Adrenal gland (tissue), 12 donors: ENCODE results near the gene NUP42. TPM values are rescaled to one million over a fixed set of nuclear protein-coding genes. Genes with fewer than 3 reads are reported as not detected.

Source experiments
- DNase-seq, 7 donors: peaks; one replicate each; pipeline ENCODE4 v3.0.0-alpha.2; 2019 to 2020
- H3K27ac ChIP-seq, 5 donors: fragments of 200-600 bp; sonication (generic) in 4 of 5; 1 replicate in 3 of 5; 2 replicates in 2 of 5; pipeline versions ENCODE4 v1.5.1 to v1.8.0; 2016 to 2020; ENCODE audit warnings: mild to moderate bottlenecking in 1 of 5
- H3K27me3 ChIP-seq: fragments of 200-600 bp; 2 replicates; pipeline ENCODE4 v1.8.0; 2021
- H3K36me3 ChIP-seq, 2 donors: fragments of 200-600 bp; replicated peaks in 1 of 2; 1 replicate in 1 of 2; 2 replicates in 1 of 2; pipeline versions ENCODE4 v1.5.1 to v1.8.0; 2018 to 2022
- H3K4me1 ChIP-seq, 2 donors: fragments of 200-600 bp; replicated peaks in 1 of 2; 1 replicate in 1 of 2; 2 replicates in 1 of 2; pipeline versions ENCODE4 v1.5.1 to v1.8.0; 2018 to 2021
- H3K4me3 ChIP-seq, 4 donors: fragments of 200-600 bp; sonication (generic) in 3 of 4; one replicate each; pipeline ENCODE4 v1.5.1; 2016 to 2018
- H3K9me3 ChIP-seq, 3 donors: fragments of 200-600 bp; sonication (generic) in 1 of 3; replicated peaks in 1 of 3; 1 replicate in 2 of 3; 2 replicates in 1 of 3; pipeline versions ENCODE4 v1.5.1 to v1.8.0; 2016 to 2021
- POLR2A ChIP-seq, 2 donors: fragments of 450-650 bp; IDR thresholded peaks; one replicate each; pipeline ENCODE4 v1.6.1; 2017; ENCODE audit warnings: antibody characterized with exemption in 2 of 2, mild to moderate bottlenecking in 2 of 2, moderate library complexity in 1 of 2
- WGBS, 4 donors: extraction: QIAGEN DNeasy Blood & Tissue Kit in 2 of 4; methylation state at CpG; one replicate each; pipeline versions ENCODE4 v1.1.5 to v1.1.7; 2013 to 2017; 5-methylcytosine and 5-hydroxymethylcytosine counted together
- intact Hi-C, 2 donors: fragments of 100-400 bp; cut with DNase I; formaldehyde crosslinking; loops; one replicate each; pipeline versions ENCODE4 v1.14.1 to v1.15.0; 2022 to 2023
- polyA plus RNA-seq, 3 donors: library from polyadenylated mRNA; stranded (reverse); fragments of 200-250 nt in 2 of 3; fragments of 350-450 nt in 1 of 3; fragmentation: Illumina TruSeq in 1 of 3; extraction: RNeasy Lipid Tissue Mini Kit (QIAGEN cat#74804) in 1 of 3; gene quantifications; one replicate each; pipeline ENCODE4 v1.2.3, GENCODE V29; 2013 to 2014
- total RNA-seq, 9 donors: library from RNA; depleted of rRNA in 4 of 9; stranded (reverse); fragments of >200 nt in 4 of 9; fragments of 120-200 nt in 1 of 9; fragmentation: NEBNext Ultra II Directional in 1 of 9; extraction: Animal tissue kit (Norgen Biotek cat#: 25700) in 1 of 9; gene quantifications; one replicate each; pipeline versions ENCODE4 v1.1.0 to v1.2.4, GENCODE V29; 2013 to 2023
- TF ChIP-seq, protein P1 (sequence below), 6 experiments: fragments of 450-650 bp in 4 of 6; fragments of 200-600 bp in 2 of 6; sonication (generic) in 1 of 6; IDR thresholded peaks; 1 replicate in 5 of 6; 2 replicates in 1 of 6; pipeline versions ENCODE4 v1.5.1 to v1.8.0; 2016 to 2021; ENCODE audit warnings: antibody characterized with exemption in 6 of 6, mild to moderate bottlenecking in 2 of 6, moderate library complexity in 1 of 6
- donor health status: healthy with polysubstance abuse.
- donor health status: Bipolar disorder and iron deficiency.
- donor health status: DM: yes; HTN: yes; CAD: no.
- donor health status: DM: no; HTN: no; CAD: no.
- donor health status: DM: no; HTN: no; CAD: no.
- donor health status: DM: yes; HTN: yes; CAD: no.

NUP42 gene
- total and polyA plus RNA-seq, 12 donors: 20.6 to 56.2 (median 32.7) TPM

DNA sequence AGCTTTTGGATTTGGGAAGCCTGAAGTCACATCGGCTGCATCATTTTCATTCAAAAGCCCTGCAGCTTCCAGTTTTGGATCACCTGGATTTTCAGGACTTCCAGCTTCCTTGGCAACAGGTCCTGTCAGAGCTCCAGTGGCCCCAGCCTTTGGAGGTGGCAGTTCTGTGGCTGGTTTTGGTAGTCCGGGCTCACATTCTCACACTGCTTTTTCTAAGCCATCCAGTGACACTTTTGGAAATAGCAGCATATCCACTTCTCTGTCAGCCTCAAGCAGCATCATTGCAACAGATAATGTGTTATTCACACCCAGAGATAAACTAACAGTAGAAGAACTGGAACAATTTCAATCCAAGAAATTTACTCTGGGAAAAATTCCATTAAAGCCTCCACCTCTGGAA lies 18.5 kb downstream of the NUP42 start:
- Histone ChIP-seq H3K4me3 (no peak overlapping the region), H3K4me1 (no peaks in the 10 kb centered on the region), H3K27ac (no peak overlapping the region), H3K36me3 (peaks cover 0 to 26% of the 10 kb centered on the region in 2 donors), H3K9me3 (no peaks in the 10 kb centered on the region), H3K27me3 (no peaks in the 10 kb centered on the region)
- 83 to 100% (median 97%) methylated on average over 2 of the region's 2 CpGs for WGBS, 4 donors
- intact Hi-C loops: no loop called here
- TF ChIP-seq, protein P1, sequence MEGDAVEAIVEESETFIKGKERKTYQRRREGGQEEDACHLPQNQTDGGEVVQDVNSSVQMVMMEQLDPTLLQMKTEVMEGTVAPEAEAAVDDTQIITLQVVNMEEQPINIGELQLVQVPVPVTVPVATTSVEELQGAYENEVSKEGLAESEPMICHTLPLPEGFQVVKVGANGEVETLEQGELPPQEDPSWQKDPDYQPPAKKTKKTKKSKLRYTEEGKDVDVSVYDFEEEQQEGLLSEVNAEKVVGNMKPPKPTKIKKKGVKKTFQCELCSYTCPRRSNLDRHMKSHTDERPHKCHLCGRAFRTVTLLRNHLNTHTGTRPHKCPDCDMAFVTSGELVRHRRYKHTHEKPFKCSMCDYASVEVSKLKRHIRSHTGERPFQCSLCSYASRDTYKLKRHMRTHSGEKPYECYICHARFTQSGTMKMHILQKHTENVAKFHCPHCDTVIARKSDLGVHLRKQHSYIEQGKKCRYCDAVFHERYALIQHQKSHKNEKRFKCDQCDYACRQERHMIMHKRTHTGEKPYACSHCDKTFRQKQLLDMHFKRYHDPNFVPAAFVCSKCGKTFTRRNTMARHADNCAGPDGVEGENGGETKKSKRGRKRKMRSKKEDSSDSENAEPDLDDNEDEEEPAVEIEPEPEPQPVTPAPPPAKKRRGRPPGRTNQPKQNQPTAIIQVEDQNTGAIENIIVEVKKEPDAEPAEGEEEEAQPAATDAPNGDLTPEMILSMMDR (IDR thresholded peaks at IDR 0.05): no peak
- no peak for DNase-seq

DNA sequence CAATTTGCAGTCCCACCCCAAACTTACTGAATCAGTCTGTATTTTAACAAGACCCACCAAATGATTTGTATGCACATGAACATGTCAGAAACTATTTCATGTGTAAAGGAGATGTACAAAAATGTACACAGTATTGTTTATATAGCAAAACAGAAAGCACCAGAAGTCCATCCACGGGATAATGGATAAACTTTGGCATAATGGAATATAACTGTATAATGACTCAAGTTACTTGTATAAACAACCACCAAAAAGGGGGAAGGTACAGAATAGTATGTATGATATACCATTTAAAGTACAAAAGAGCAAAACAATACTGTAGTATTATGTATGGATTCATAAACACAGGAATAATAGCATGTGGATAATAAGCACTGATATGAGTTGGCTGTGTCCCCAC lies 22.4 kb downstream of the NUP42 start:
- 89 to 95% (median 94%) methylated on average over 1 of the region's 1 CpG for WGBS, 4 donors
- intact Hi-C loops: no loop called here
- Histone ChIP-seq H3K27me3 (no peaks in the 10 kb centered on the region), H3K9me3 (no peaks in the 10 kb centered on the region), H3K36me3 (peaks cover 0 to 25% of the 10 kb centered on the region in 2 donors), H3K4me1 (peaks cover 0 to 4% of the 10 kb centered on the region in 2 donors), H3K4me3 (no peak overlapping the region), H3K27ac (no peak overlapping the region)
- no peak for TF ChIP-seq POLR2A (IDR thresholded peaks at IDR 0.05)
- TF ChIP-seq, protein P1 (IDR thresholded peaks at IDR 0.05): no peak
- no peak for DNase-seq

DNA sequence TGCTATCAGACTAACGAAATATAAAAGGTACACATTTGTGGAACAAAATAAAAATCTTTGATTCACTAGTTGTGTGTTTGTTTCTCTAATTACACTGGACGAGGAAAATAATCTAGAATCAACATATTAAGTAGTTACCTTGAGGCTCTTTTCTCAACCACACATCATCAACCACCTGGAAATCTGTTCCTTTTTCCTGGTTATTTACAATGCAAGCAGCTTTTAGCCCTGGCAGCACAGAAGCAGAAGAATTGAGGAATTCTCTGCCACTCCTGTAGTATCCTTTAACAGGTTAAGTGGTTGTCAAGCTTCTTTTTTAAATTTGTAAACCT lies 23.7 kb downstream of the NUP42 start:
- WGBS, 4 donors: 79 to 89% (median 83%) methylated on average over 2 of the region's 2 CpGs
- no peak for DNase-seq
- TF ChIP-seq, protein P1 (IDR thresholded peaks at IDR 0.05): no peak
- no peak for TF ChIP-seq POLR2A (IDR thresholded peaks at IDR 0.05)
- H3K36me3 ChIP-seq: peaks cover 0 to 12% of the 10 kb centered on the region in 2 donors
- peak overlapping the region in 1 of 4 donors; percentile 50 for H3K4me3 ChIP-seq
- no peaks in the 10 kb centered on the region for H3K27me3 ChIP-seq
- H3K27ac ChIP-seq: peak overlapping the region in 2 of 5 donors; percentile 57 to 69
- H3K9me3 ChIP-seq: no peaks in the 10 kb centered on the region
- peaks cover 0 to 4% of the 10 kb centered on the region in 2 donors for H3K4me1 ChIP-seq
- intact Hi-C loops: no loop called here

DNA sequence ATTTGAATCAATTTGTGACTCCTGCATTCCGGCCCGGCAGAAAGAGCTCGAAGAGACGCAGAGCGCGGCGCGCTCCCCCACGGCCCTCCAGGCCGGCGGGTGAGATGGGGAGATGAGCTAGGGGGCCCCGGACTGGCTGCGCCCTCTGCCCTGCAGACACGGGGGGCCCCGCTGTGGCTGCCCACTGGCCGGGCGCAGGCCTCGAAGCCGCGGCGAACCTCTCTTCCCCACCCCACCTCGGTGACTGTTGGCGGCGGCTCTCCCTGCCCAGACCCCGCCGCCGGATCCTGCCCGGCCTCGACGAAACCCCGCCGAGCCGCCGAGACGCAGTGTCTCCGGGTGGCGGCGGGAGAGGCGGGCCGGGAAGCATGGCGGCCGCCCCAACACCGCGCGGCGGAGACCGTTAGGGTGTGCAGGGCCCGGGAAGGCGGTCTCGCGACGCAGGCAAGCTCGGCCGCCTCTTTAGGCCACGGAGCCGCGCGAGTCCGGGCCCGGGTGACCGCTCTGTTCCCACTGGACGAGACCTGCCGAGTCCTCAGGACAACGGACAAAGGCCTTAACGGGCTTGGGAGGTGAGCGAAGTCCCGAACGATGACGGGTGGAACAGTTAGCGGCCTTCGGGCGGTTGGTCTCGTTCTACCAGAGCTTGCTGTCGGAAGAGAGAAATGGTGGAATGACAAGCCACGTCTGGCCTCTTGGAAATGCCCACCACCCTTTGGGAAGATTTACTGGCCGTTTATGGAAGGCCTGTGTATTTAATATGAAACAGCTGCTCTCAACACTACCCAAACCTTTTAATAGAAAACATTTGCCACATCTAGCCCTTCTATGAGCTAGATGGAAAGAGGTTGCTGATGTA lies 24.3 kb downstream of the NUP42 start:
- no peaks in the 10 kb centered on the region for H3K27me3 ChIP-seq
- H3K27ac ChIP-seq: peak overlapping the region in 2 of 5 donors; percentile 57 to 69
- peaks cover 0 to 4% of the 10 kb centered on the region in 2 donors for H3K4me1 ChIP-seq
- no peaks in the 10 kb centered on the region for H3K9me3 ChIP-seq
- H3K4me3 ChIP-seq: peak overlapping the region in 1 of 4 donors; percentile 50
- H3K36me3 ChIP-seq: peaks cover 0 to 6% of the 10 kb centered on the region in 2 donors
- DNase-seq: no peak
- intact Hi-C loops: no loop called here
- 14 to 55% (median 37%) methylated on average over 23 to 76 of the region's 76 CpGs for WGBS, 4 donors
- TF ChIP-seq POLR2A (IDR thresholded peaks at IDR 0.05): no peak
- TF ChIP-seq, protein P1 (IDR thresholded peaks at IDR 0.05): no peak
